ENCODE results near the gene PPFIBP2.

GRCh38 chr11:7538031-7538430, 24.2 kb downstream of the PPFIBP2 start:
- TF ChIP-seq ESRRG (CRISPR knock-in tag; IDR thresholded peaks at IDR 0.05), result no peak
- TF ChIP-seq CSDC2 (CRISPR knock-in tag; IDR thresholded peaks at IDR 0.05), result no peak
- no peak for TF ChIP-seq ZFP30 (CRISPR knock-in tag; IDR thresholded peaks at IDR 0.05)
- TF ChIP-seq ZNF70 (CRISPR knock-in tag; IDR thresholded peaks at IDR 0.05), result no peak
- TF ChIP-seq PPARA (CRISPR knock-in tag; IDR thresholded peaks at IDR 0.05; ENCODE audit: borderline replicate concordance), result no peak
- TF ChIP-seq POU6F1 (CRISPR knock-in tag; IDR thresholded peaks at IDR 0.05; ENCODE audit: borderline replicate concordance, low read depth), result no peak
- no peak for TF ChIP-seq PATZ1 (CRISPR knock-in tag; IDR thresholded peaks at IDR 0.05; ENCODE audit: borderline replicate concordance)
- no peak for TF ChIP-seq ZNF8 (CRISPR knock-in tag; IDR thresholded peaks at IDR 0.05)
- no peak for TF ChIP-seq TCF4 (CRISPR knock-in tag; IDR thresholded peaks at IDR 0.05; ENCODE audit: borderline replicate concordance)
- no peak for TF ChIP-seq RARB (CRISPR knock-in tag; IDR thresholded peaks at IDR 0.05)

Data from SK-N-SH treated with all-trans-retinoic acid at 6 μM for 48 hours (cell line).